Parathyroid adenoma (tissue), 2 donors: ENCODE data around the gene RRBP1.

ENCODE experiments used
- H2AFZ ChIP-seq: fragments of 300-600 bp; sonication (generic); one replicate; pipeline ENCODE4 v1.7.0; 2017; ENCODE audit warnings: antibody characterized with exemption, mild to moderate bottlenecking
- H3K27ac ChIP-seq: fragments of 300-600 bp; sonication (generic); one replicate; pipeline ENCODE4 v1.7.0; 2017
- H3K27me3 ChIP-seq: fragments of 300-600 bp; sonication (generic); one replicate; pipeline ENCODE4 v1.7.0; 2017; ENCODE audit warnings: low read length; ENCODE audit not compliant: control insufficient read depth, insufficient read depth
- H3K36me3 ChIP-seq: fragments of 300-600 bp; sonication (generic); one replicate; pipeline ENCODE4 v1.7.0; 2017; ENCODE audit warnings: low read length; ENCODE audit not compliant: control insufficient read depth, insufficient read depth
- H3K4me1 ChIP-seq: fragments of 300-600 bp; sonication (generic); one replicate; pipeline ENCODE4 v1.7.0; 2017; ENCODE audit warnings: control low read depth
- H3K4me2 ChIP-seq: fragments of 300-600 bp; sonication (generic); one replicate; pipeline ENCODE4 v1.7.0; 2017; ENCODE audit warnings: low read length
- H3K4me3 ChIP-seq: fragments of 300-600 bp; sonication (generic); one replicate; pipeline ENCODE4 v1.7.0; 2017; ENCODE audit warnings: low read depth, low read length
- H3K79me2 ChIP-seq: fragments of 300-600 bp; sonication (generic); one replicate; pipeline ENCODE4 v1.7.0; 2017; ENCODE audit warnings: control low read depth
- H3K9ac ChIP-seq: fragments of 300-600 bp; sonication (generic); one replicate; pipeline ENCODE4 v1.7.0; 2017; ENCODE audit warnings: mild to moderate bottlenecking
- H3K9me3 ChIP-seq: fragments of 300-600 bp; sonication (generic); one replicate; pipeline ENCODE4 v1.7.0; 2017; ENCODE audit warnings: low read length; ENCODE audit not compliant: control insufficient read depth
- CTCF ChIP-seq: fragments of 300-600 bp; sonication (generic); IDR thresholded peaks from one replicate; pipeline ENCODE4 v1.7.0; 2017; ENCODE audit warnings: antibody characterized with exemption, mild to moderate bottlenecking
- donor health status: primary hyperparathyroidism.

Gene RRBP1

GRCh38 chr20:17610566-17611289, 71.3 kb downstream of the RRBP1 start:
- Histone ChIP-seq H3K4me1 (peaks cover 8% of the 10 kb centered on the region), H3K9me3 (no peaks in the 10 kb centered on the region), H3K4me3 (no peak overlapping the region), H3K27me3 (no peaks in the 10 kb centered on the region), H3K36me3 (no peaks in the 10 kb centered on the region), H3K9ac (no peak overlapping the region), H3K27ac (peak overlapping the region; percentile 13), H3K4me2 (no peak overlapping the region), H3K79me2 (peaks cover 10% of the 10 kb centered on the region), H2AFZ (no peak overlapping the region)
- TF ChIP-seq CTCF = no peak

- H3K27me3 ChIP-seq = no peaks in the 10 kb centered on the region
- H3K4me2 ChIP-seq = no peak overlapping the region
- no peak overlapping the region for H3K4me3 ChIP-seq
- peaks cover 10% of the 10 kb centered on the region for H3K79me2 ChIP-seq
- peaks cover 11% of the 10 kb centered on the region for H3K4me1 ChIP-seq
- no peak overlapping the region for H3K9ac ChIP-seq
- H3K9me3 ChIP-seq = no peaks in the 10 kb centered on the region
- no peak overlapping the region for H2AFZ ChIP-seq
- H3K36me3 ChIP-seq = no peaks in the 10 kb centered on the region
- TF ChIP-seq CTCF = no peak
- H3K27ac ChIP-seq = no peak overlapping the region
Observed at GRCh38 chr20:17609811-17610377, 72.1 kb downstream of the RRBP1 start.

GRCh38 chr20:17608701-17609497, 73.1 kb downstream of the RRBP1 start:
- no peaks in the 10 kb centered on the region for H3K9me3 ChIP-seq
- H3K27ac ChIP-seq = no peak overlapping the region
- no peak overlapping the region for H2AFZ ChIP-seq
- no peak overlapping the region for H3K4me3 ChIP-seq
- H3K27me3 ChIP-seq = no peaks in the 10 kb centered on the region
- H3K9ac ChIP-seq = no peak overlapping the region
- peaks cover 11% of the 10 kb centered on the region for H3K4me1 ChIP-seq
- H3K79me2 ChIP-seq = peaks cover 10% of the 10 kb centered on the region
- no peak for TF ChIP-seq CTCF
- no peaks in the 10 kb centered on the region for H3K36me3 ChIP-seq
- H3K4me2 ChIP-seq = no peak overlapping the region

GRCh38 chr20:17606001-17606400, 76.0 kb downstream of the RRBP1 start:
- H2AFZ ChIP-seq = no peak overlapping the region
- TF ChIP-seq CTCF = no peak
- H3K9me3 ChIP-seq = no peaks in the 10 kb centered on the region
- H3K4me1 ChIP-seq = peaks cover 19% of the 10 kb centered on the region
- no peak overlapping the region for H3K4me2 ChIP-seq
- peaks cover 33% of the 10 kb centered on the region for H3K79me2 ChIP-seq
- H3K4me3 ChIP-seq = no peak overlapping the region
- no peak overlapping the region for H3K9ac ChIP-seq
- no peaks in the 10 kb centered on the region for H3K36me3 ChIP-seq
- H3K27ac ChIP-seq = no peak overlapping the region
- no peaks in the 10 kb centered on the region for H3K27me3 ChIP-seq
